K562 (cell line): ENCODE results near the gene PRXL2B. TPM values are rescaled to one million over a fixed set of nuclear protein-coding genes. Genes with fewer than 3 reads are reported as not detected.

Source experiments
- ATAC-seq: fragments of 200-7000 bp; cut with Tn5 transposase; 3 replicates; pipeline ENCODE4 v1.9.1; 2020; ENCODE audit warnings: moderate library complexity
- BruUV-seq: library from RNA; stranded (reverse); fragments of 400-500 nt; replicated peaks from 2 replicates; lab custom pipeline; 2021; lab: Mats Ljungman, UMichigan
- CTCF ChIA-PET: fragments of 300-600 bp; formaldehyde crosslinking; extraction: SDS; loops from one replicate; lab custom pipeline; 2021; ENCODE audit warnings: low intra/inter-chr PET ratio; lab: Yijun Ruan, JAX
- POLR2A ChIA-PET: fragments of 300-600, 350-650 bp; sonication (Branson Sonifier 250); formaldehyde crosslinking; extraction: SDS; loops from one replicate; lab custom pipeline; 2021; ENCODE audit warnings: antibody characterized with exemption, inconsistent platforms; lab: Yijun Ruan, JAX
- DNase-seq, 4 experiments: peaks; one replicate each; pipeline versions ENCODE4 v3.0.0 to v3.0.0-alpha.2; 2011 to 2018; ENCODE audit warnings: low spot score in 3 of 4, mixed read lengths in 3 of 4; ENCODE audit errors: extremely low read depth in 1 of 4
- FAIRE-seq: peaks from 2 replicates; lab custom pipeline; 2011; peaks lifted over from hg19 to GRCh38; lab: Jason Lieb, UNC
- H2AFZ ChIP-seq: 2 replicates; pipeline ENCODE4 v1.6.0; 2011; ENCODE audit warnings: low read depth, low read length, control low read depth, inconsistent platforms
- H3K27ac ChIP-seq: fragments of 200-600 bp; 3 replicates; pipeline ENCODE4 v1.8.0; 2011; ENCODE audit warnings: low read depth, mild to moderate bottlenecking, control low read depth, inconsistent platforms, low read length, moderate library complexity, mixed read lengths; ENCODE audit errors: extremely low read depth
- H3K27me3 ChIP-seq, 2 experiments: fragments of 300-600 bp in 1 of 2; 2 replicates in 1 of 2; 3 replicates in 1 of 2; pipeline versions ENCODE4 v1.6.0 to v1.8.0; 2011; ENCODE audit warnings: inconsistent platforms in 2 of 2, low read length in 2 of 2, mild to moderate bottlenecking in 1 of 2, mixed read lengths in 1 of 2, moderate library complexity in 1 of 2; ENCODE audit not compliant: control insufficient read depth in 2 of 2, insufficient read depth in 2 of 2
- H3K36me3 ChIP-seq: fragments of 300-600 bp; 3 replicates; pipeline ENCODE4 v1.8.0; 2011; ENCODE audit warnings: mild to moderate bottlenecking, low read length, inconsistent platforms; ENCODE audit not compliant: control insufficient read depth, insufficient read depth
- H3K4me1 ChIP-seq, 2 experiments: fragments of 200-600 bp in 1 of 2; replicated peaks in 1 of 2; 2 replicates in 1 of 2; 3 replicates in 1 of 2; pipeline versions ENCODE4 v1.5.1 to v1.8.0; 2011; ENCODE audit warnings: inconsistent platforms in 2 of 2, low read length in 2 of 2, mild to moderate bottlenecking in 1 of 2, mixed read lengths in 1 of 2, moderate library complexity in 1 of 2; ENCODE audit not compliant: control insufficient read depth in 2 of 2, insufficient read depth in 2 of 2
- H3K4me2 ChIP-seq: 2 replicates; pipeline ENCODE4 v1.6.1; 2011; ENCODE audit warnings: low read length, control low read depth, inconsistent platforms, mixed read lengths; ENCODE audit not compliant: insufficient read depth
- H3K4me3 ChIP-seq: fragments of 200-600 bp; sonication (generic), shearing (Covaris generic); 2 replicates; pipeline ENCODE4 v1.5.1; 2016; ENCODE audit warnings: control low read depth, inconsistent platforms
- H3K79me2 ChIP-seq: fragments of 200-600 bp; 3 replicates; pipeline ENCODE4 v1.8.0; 2011; ENCODE audit warnings: low read length, inconsistent platforms; ENCODE audit not compliant: control insufficient read depth, insufficient read depth
- H3K9ac ChIP-seq, 2 experiments: 2 replicates each; pipeline versions ENCODE4 v1.6.0 to v1.6.1; 2011; ENCODE audit warnings: low read depth in 2 of 2, low read length in 2 of 2, control low read depth in 1 of 2, inconsistent platforms in 1 of 2, mild to moderate bottlenecking in 1 of 2, mixed read lengths in 1 of 2; ENCODE audit not compliant: insufficient read depth in 1 of 2
- H3K9me1 ChIP-seq: one replicate; pipeline ENCODE4 v1.6.0; 2011; ENCODE audit warnings: inconsistent platforms, mild to moderate bottlenecking, low read length, moderate library complexity; ENCODE audit not compliant: control insufficient read depth, insufficient read depth
- H3K9me3 ChIP-seq: replicated peaks from 2 replicates; pipeline ENCODE4 v1.5.1; 2011; ENCODE audit warnings: low read depth, low read length, inconsistent platforms; ENCODE audit not compliant: control insufficient read depth, insufficient read depth
- H4K20me1 ChIP-seq: replicated peaks from 2 replicates; pipeline ENCODE4 v1.6.1; 2011; ENCODE audit warnings: low read length, inconsistent platforms, mixed read lengths; ENCODE audit not compliant: control insufficient read depth, insufficient read depth
- MTA2 ChIP-seq: fragments of 450-650 bp; IDR thresholded peaks from 2 replicates; pipeline ENCODE4 v1.6.1; 2016; ENCODE audit warnings: low read depth
- NFIC ChIP-seq: fragments of 450-650 bp; IDR thresholded peaks from 2 replicates; pipeline ENCODE4 v1.6.1; 2017; ENCODE audit warnings: mild to moderate bottlenecking, inconsistent platforms
- PHB ChIP-seq: fragments of 250-450 bp; sonication (Bioruptor Pico); IDR thresholded peaks from 2 replicates; pipeline ENCODE4 v1.5.0; 2021
- PURB ChIP-seq: sonication (generic); formaldehyde crosslinking; IDR thresholded peaks from 2 replicates; pipeline ENCODE4 v1.9.0; 2021; ENCODE audit warnings: low read depth, mild to moderate bottlenecking, missing genetic modification reagents
- SMARCE1 ChIP-seq: fragments of 450-650 bp; IDR thresholded peaks from 2 replicates; pipeline ENCODE4 v1.7.1; 2016; ENCODE audit warnings: mild to moderate bottlenecking
- U2AF1 ChIP-seq: fragments of 200-400 bp; formaldehyde crosslinking; optimal IDR thresholded peaks from 2 replicates; pipeline ENCODE3; 2017; ENCODE audit warnings: mild to moderate bottlenecking, low read depth, low read length, moderate library complexity
- ZNF239 ChIP-seq: fragments of 250-450 bp; sonication (Bioruptor Pico); IDR thresholded peaks from 2 replicates; pipeline ENCODE4 v1.4.0; 2020; ENCODE audit warnings: mild to moderate bottlenecking
- ZNF444 ChIP-seq: fragments of 250-450 bp; sonication (Bioruptor Pico); IDR thresholded peaks from 2 replicates; pipeline ENCODE4 v1.4.0; 2020; ENCODE audit warnings: mild to moderate bottlenecking, moderate library complexity
- ZNF668 ChIP-seq: fragments of 250-450 bp; sonication (Bioruptor Pico); IDR thresholded peaks from 2 replicates; pipeline ENCODE4 v1.8.0; 2022; ENCODE audit warnings: mild to moderate bottlenecking, inconsistent platforms
- WGBS: fragments of 100-300 bp; shearing (Covaris generic); methylation state at CpG from one replicate; pipeline ENCODE4 v1.1.6; 2016; ENCODE audit warnings: low coverage, mixed read lengths; ENCODE audit not compliant: insufficient coverage; ENCODE audit errors: missing lambda C conversion rate; 5-methylcytosine and 5-hydroxymethylcytosine counted together
- in situ Hi-C: fragments of 300-500 bp; cut with MboI; formaldehyde crosslinking; loops from 4 replicates; pipeline ENCODE4 v1.15.0; 2018; ENCODE audit warnings: inconsistent platforms, mixed read lengths
- intact Hi-C: fragments of 100-400 bp; cut with micrococcal nuclease; formaldehyde crosslinking; loops from 2 replicates; pipeline ENCODE4 v1.14.2; 2022
- polyA plus RNA-seq, 8 experiments: library from polyadenylated mRNA; depleted of rRNA in 4 of 8; stranded (reverse) in 5 of 8; unstranded in 3 of 8; fragments of >200 nt; fragmentation: Nextera tagmentation in 2 of 8; fragmentation: Illumina TruSeq in 1 of 8; extraction: Ambion mirVana in 2 of 8; extraction: Trizol in 1 of 8; gene quantifications; 2 replicates each; pipeline versions ENCODE4 v1.2.1 to v1.2.3, GENCODE V29; 2011 to 2014; ENCODE audit warnings: inconsistent platforms in 1 of 8, missing spikeins in 1 of 8
- total RNA-seq, 7 experiments: library from RNA; depleted of rRNA in 6 of 7; stranded (reverse); fragments of >200 nt in 6 of 7; fragmentation: Illumina TruSeq in 2 of 7; extraction: Trizol in 2 of 7; gene quantifications; 2 replicates each; pipeline versions ENCODE4 v1.2.1 to v1.2.3, GENCODE V29; 2011 to 2021; ENCODE audit warnings: low replicate concordance in 1 of 7
- TF ChIP-seq, protein P1 (sequence below): fragments of 450-650 bp; conservative IDR thresholded peaks from 2 replicates; pipeline ENCODE4 v1.6.1; 2016; ENCODE audit warnings: missing genetic modification characterization, low read depth, mild to moderate bottlenecking, missing compliant biosample characterization, moderate library complexity
- TF ChIP-seq, protein P2 (sequence below): sonication (generic); formaldehyde crosslinking; IDR thresholded peaks from 2 replicates; pipeline ENCODE4 v1.8.0; 2022; ENCODE audit warnings: missing genetic modification reagents, mild to moderate bottlenecking, moderate library complexity, borderline replicate concordance
- TF ChIP-seq, protein P3 (sequence below): sonication (generic); formaldehyde crosslinking; IDR thresholded peaks from 2 replicates; pipeline ENCODE4 v1.8.1; 2023; ENCODE audit warnings: mild to moderate bottlenecking, missing genetic modification reagents
- TF ChIP-seq, protein P4 (sequence below): sonication (generic); formaldehyde crosslinking; IDR thresholded peaks from 2 replicates; pipeline ENCODE4 v1.8.0; 2023; ENCODE audit warnings: missing genetic modification reagents, mild to moderate bottlenecking, borderline replicate concordance

Gene PRXL2B
- total and polyA plus RNA-seq, 9 of the 15 experiments (the other 6 are each of a cell fraction or from before 2014, with no cell fraction given), result 0.99 to 25.3 (median 11.8) TPM

DNA sequence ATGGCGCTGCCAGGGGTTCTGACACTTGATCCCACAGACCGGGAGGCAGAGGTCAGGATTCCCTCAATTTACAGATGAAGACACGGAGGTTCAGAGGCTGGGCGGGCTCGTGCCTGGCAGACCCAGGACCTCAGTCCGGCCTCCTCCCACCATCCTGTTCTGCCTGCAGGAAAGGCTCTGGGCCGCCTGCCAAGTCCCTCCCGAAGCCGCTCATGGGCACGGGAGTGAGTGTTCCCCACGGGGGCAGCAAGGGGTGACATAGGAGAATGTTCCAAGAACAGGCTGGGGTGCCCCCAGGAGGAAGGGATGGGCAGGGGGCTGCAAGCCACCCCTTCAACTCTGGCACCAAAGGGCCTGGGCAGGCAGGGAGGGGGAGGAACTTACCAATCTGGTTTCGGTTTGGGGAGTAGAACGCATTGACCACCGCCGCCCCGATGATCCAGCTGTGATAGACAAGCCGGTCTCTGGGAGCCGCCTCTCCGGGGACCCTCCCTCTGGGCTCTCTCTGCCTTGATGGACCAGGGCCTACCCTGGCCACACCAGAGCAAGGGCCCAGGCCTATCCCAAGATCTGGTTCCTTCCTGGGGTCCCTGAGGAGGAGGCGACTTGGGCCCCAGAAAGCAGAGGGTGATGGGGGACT is 7.5 kb downstream of the PRXL2B start:
- H3K9ac ChIP-seq, result peak overlapping the region in 1 of 2 experiments; percentile 36; a peak in 1 of 4 replicates
- peaks cover 0 to 62% of the 10 kb centered on the region in 2 experiments; a peak in 2 of 5 replicates for H3K4me1 ChIP-seq
- ATAC-seq (no peak), FAIRE-seq (no peak), DNase-seq (no peak)
- CTCF ChIA-PET, result no interaction called here
- no TSS peak for BruUV-seq
- in situ Hi-C loops, result no loop called here
- POLR2A ChIA-PET, result interaction anchor here (0.6 to 1.4 kb wide), 3 partner anchors 8 to 211 kb away, joined by 3 read pairs; no protein-coding TSS in a partner anchor
- H3K79me2 ChIP-seq, result no peaks in the 10 kb centered on the region
- intact Hi-C loops, result no loop called here
- H3K27me3 ChIP-seq, result peaks cover 13 to 57% of the 10 kb centered on the region in 2 experiments; a peak in 4 of 5 replicates
- no peaks in the 10 kb centered on the region for H3K9me1 ChIP-seq
- H2AFZ ChIP-seq, result no peak overlapping the region
- no peak overlapping the region for H3K27ac ChIP-seq
- no peaks in the 10 kb centered on the region for H3K9me3 ChIP-seq
- H3K4me2 ChIP-seq, result no peak overlapping the region
- no peaks in the 10 kb centered on the region for H3K36me3 ChIP-seq
- no peak overlapping the region for H3K4me3 ChIP-seq
- 7% methylated on average over 20 of the region's 20 CpGs for WGBS
- 0 out of 2 replicates have a peak, but pooled peaks cover 6% of the 10 kb centered on the region for H4K20me1 ChIP-seq
- TF ChIP-seq, protein P1, sequence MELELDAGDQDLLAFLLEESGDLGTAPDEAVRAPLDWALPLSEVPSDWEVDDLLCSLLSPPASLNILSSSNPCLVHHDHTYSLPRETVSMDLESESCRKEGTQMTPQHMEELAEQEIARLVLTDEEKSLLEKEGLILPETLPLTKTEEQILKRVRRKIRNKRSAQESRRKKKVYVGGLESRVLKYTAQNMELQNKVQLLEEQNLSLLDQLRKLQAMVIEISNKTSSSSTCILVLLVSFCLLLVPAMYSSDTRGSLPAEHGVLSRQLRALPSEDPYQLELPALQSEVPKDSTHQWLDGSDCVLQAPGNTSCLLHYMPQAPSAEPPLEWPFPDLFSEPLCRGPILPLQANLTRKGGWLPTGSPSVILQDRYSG (tag), result no peak
- TF ChIP-seq ZNF668 (no peak), PURB (CRISPR knock-in tag) (no peak), MTA2 (no peak), ZNF444 (no peak), SMARCE1 (no peak), U2AF1 (no peak), ZNF239 (CRISPR knock-in tag) (no peak), PHB (no peak), NFIC (peak; percentile 80)
- TF ChIP-seq, protein P2, sequence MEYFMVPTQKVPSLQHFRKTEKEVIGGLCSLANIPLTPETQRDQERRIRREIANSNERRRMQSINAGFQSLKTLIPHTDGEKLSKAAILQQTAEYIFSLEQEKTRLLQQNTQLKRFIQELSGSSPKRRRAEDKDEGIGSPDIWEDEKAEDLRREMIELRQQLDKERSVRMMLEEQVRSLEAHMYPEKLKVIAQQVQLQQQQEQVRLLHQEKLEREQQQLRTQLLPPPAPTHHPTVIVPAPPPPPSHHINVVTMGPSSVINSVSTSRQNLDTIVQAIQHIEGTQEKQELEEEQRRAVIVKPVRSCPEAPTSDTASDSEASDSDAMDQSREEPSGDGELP, result 0 out of 2 replicates have a peak, but pooled peaks have one; percentile 23
- TF ChIP-seq, protein P3, sequence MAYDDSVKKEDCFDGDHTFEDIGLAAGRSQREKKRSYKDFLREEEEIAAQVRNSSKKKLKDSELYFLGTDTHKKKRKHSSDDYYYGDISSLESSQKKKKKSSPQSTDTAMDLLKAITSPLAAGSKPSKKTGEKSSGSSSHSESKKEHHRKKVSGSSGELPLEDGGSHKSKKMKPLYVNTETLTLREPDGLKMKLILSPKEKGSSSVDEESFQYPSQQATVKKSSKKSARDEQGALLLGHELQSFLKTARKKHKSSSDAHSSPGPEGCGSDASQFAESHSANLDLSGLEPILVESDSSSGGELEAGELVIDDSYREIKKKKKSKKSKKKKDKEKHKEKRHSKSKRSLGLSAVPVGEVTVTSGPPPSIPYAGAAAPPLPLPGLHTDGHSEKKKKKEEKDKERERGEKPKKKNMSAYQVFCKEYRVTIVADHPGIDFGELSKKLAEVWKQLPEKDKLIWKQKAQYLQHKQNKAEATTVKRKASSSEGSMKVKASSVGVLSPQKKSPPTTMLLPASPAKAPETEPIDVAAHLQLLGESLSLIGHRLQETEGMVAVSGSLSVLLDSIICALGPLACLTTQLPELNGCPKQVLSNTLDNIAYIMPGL (CRISPR knock-in tag), result no peak
- TF ChIP-seq, protein P4, sequence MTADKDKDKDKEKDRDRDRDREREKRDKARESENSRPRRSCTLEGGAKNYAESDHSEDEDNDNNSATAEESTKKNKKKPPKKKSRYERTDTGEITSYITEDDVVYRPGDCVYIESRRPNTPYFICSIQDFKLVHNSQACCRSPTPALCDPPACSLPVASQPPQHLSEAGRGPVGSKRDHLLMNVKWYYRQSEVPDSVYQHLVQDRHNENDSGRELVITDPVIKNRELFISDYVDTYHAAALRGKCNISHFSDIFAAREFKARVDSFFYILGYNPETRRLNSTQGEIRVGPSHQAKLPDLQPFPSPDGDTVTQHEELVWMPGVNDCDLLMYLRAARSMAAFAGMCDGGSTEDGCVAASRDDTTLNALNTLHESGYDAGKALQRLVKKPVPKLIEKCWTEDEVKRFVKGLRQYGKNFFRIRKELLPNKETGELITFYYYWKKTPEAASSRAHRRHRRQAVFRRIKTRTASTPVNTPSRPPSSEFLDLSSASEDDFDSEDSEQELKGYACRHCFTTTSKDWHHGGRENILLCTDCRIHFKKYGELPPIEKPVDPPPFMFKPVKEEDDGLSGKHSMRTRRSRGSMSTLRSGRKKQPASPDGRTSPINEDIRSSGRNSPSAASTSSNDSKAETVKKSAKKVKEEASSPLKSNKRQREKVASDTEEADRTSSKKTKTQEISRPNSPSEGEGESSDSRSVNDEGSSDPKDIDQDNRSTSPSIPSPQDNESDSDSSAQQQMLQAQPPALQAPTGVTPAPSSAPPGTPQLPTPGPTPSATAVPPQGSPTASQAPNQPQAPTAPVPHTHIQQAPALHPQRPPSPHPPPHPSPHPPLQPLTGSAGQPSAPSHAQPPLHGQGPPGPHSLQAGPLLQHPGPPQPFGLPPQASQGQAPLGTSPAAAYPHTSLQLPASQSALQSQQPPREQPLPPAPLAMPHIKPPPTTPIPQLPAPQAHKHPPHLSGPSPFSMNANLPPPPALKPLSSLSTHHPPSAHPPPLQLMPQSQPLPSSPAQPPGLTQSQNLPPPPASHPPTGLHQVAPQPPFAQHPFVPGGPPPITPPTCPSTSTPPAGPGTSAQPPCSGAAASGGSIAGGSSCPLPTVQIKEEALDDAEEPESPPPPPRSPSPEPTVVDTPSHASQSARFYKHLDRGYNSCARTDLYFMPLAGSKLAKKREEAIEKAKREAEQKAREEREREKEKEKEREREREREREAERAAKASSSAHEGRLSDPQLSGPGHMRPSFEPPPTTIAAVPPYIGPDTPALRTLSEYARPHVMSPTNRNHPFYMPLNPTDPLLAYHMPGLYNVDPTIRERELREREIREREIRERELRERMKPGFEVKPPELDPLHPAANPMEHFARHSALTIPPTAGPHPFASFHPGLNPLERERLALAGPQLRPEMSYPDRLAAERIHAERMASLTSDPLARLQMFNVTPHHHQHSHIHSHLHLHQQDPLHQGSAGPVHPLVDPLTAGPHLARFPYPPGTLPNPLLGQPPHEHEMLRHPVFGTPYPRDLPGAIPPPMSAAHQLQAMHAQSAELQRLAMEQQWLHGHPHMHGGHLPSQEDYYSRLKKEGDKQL (CRISPR knock-in tag), result no peak
